HG03457 (cell line): ENCODE measurements around the gene CPE.

Experiments
- ATAC-seq: cut with Tn5 transposase; IDR thresholded peaks from one replicate; pipeline ENCODE4 v1.9.1; 2021; ENCODE audit warnings: moderate number of reproducible peaks; ENCODE audit not compliant: unreplicated experiment

CPE gene

DNA sequence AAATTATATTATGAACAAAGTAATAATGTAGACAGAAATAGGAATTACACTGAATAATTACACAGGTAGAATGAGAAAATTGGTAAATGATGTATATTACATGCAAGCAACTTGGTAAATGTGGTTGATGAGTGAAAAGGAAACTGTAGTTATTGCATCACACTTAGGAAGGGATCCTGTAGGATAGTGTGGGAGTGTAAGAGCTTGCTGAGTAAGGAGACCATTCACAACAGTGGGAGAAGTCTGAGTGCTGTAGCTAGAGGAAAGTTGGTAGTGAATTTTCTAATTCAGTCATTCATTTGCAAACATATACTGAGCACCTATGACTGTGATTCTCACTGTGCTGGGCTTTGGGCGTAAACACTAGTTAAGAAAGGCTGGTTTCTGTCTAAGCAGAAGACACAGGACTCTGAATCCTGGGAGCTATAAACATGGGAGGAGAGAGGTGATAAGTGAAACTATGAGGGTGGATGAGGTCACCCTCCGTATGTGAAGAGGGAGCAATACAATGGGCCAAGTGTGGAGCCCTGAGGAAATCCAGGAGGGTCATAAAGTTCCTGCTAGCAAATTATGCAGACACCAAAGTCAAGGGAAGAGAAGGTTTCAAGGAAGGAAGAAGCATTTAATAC is 14.2 kb upstream of the CPE start:
- no peak for ATAC-seq

DNA sequence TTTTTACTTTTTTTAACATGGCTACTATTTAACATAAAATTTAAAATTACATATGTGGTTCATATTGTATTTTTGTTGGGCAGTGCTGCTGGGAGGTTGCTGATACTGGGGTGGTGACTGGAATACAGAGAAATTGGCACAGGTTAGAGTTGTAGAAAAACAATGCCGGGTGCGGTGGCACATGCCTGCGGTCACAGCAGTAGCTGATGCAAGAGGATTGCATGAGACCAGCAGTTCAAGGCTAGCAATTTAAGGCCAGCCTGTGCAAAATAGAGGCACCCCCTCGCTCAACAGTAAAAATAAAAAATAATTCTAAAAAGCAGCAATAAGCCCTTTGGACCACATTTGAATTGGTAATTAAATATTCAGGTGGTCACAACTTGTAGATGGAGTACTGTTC is 11.8 kb upstream of the CPE start:
- no peak for ATAC-seq

DNA sequence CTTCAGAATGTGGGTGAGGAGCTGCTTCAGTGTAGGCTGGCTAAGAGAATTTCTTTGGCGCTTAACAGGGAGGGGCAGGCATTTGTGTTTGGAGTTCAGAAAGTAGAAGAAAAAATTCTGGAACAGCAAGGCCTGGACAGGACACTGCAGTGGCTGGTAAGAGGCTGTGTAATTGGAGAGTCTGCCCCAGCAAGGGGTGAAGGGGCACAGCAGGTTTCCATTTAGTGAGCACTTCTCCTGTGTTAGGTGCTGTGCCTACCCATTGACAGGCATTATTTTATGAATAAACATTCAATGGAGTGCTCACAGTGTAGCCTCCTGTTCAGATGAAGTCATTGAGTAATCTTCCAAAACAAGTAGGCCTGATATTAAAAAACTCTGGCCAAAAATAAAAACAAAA is 10.7 kb upstream of the CPE start:
- ATAC-seq: no peak

DNA sequence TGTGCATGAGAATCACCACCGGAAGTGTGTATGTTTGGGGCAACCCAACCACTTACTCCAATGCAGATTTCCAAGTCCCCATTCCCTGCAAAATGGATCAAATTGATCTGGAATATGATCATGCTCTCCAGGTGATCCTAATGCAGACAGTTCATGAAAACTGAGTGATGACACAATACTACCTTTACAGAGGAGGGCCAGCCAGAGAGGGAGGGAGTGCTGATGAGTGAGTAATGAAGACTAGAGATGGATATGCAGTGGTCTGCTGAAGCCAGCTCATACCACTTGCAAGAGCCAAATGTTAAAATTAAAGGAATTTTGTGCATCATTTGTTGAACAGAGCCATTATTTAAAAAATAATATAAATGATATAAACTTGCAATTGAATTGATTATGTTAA is 10.2 kb upstream of the CPE start:
- ATAC-seq: no peak

DNA sequence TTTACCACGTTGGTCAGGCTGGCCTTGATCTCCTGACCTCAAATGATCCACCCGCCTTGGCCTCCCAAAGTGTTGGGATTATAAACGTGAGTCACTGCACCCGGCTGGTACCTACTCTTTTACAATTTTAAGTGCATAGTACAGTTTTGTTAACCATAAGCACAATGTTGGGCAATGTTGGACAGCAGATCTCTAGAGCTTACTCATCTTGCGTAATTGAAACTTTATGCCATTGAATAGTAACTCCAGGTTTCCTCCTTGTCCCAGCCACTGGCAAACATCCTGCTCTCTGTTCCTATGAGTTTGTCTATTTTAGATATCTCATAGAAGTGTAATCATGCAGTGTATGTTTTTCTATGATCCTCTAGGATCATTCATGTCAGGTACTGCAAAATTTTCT is 9.3 kb upstream of the CPE start:
- ATAC-seq: no peak

DNA sequence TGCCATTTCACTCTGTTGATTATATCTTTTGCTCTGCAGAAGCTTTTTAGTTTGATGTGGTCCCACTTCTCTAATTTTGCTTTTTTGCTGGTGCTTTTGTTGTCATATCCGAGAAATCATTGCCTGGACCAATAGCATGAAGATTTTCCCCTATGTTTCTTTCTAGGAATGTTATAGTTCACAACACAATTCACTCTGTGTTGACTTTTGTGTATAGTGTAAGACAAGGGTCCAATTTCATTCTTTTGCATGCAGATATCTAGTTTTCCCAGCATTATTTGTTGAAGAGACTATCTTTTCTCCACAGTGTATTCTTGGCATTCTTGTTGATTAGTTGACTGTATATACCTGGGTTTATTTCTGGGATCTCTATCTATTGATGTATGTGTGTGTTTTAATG is 8.3 kb upstream of the CPE start:
- ATAC-seq: no peak

DNA sequence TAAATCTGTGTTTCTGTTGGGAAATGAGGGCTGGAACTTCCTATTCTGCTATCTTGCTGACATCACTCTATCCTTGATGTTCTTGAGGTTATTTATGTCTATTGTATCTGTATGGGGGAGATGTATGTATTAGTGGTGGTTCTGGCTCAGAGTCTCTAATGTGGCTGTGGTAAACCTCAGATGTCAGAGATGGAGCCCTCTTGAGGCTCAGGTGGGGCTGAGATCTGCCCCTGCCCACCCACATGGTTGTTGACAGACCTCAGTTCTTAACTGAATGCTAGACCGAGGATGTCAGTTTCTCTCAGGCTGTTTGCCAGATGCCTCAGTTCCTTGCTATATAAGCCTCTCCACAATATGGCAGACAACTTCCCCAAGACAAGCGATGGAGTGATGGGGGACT is 3.3 kb upstream of the CPE start:
- ATAC-seq: no peak

DNA sequence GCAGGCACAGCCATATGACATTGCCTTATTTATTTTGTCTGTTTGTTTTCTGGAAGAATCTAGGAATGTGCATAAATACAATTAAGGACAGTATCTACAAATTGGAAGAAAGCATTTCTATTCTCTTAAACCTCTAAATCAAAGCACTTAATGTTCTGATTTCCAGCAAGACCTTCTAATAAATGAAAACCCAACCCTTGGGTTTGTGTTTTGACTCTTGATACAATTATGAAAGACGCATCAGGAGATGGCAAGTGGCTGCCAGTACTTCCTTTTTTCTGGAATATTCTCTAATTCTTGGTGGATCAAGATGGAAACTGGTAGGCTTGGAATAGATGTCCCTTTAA is 437 bp upstream of the CPE start:
- ATAC-seq: no peak

DNA sequence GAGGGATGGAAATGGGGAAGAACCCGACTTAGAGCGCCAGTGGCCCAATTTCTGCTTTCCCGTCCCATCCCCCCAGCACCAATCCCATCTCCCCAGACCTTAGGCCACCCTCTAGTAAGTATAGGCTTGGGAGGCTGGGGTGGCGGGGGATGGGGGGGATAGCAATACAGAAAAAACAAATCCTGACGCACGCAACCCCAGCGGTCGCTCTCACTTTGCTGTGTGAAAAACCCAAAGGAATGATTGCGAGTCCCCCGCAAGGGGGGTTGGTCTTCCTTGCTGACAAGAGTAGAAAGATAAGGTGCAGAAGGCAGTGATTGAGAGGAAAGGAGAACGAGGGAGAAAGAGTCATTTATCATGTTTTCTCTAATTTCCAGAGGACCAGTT is 863 bp downstream of the CPE start:
- ATAC-seq: no peak

DNA sequence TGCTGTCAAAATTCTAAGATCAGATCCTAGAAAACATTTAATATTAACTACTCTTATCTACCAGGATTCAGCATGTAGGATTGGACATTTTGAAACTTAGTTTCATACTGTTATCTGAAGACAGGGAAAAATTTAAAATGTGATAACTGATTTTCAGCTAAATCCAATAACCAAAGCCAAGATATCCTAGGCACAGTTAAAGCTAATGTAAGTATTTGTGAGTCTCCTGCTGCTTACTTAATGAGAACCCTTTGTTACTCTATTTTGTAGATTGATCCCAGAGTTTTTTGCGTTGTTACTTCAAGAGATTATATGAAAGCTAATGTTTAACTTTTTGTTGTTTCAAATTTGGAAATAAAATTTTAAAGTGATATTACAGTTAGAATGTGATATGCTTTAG is 2.0 kb downstream of the CPE start:
- no peak for ATAC-seq

DNA sequence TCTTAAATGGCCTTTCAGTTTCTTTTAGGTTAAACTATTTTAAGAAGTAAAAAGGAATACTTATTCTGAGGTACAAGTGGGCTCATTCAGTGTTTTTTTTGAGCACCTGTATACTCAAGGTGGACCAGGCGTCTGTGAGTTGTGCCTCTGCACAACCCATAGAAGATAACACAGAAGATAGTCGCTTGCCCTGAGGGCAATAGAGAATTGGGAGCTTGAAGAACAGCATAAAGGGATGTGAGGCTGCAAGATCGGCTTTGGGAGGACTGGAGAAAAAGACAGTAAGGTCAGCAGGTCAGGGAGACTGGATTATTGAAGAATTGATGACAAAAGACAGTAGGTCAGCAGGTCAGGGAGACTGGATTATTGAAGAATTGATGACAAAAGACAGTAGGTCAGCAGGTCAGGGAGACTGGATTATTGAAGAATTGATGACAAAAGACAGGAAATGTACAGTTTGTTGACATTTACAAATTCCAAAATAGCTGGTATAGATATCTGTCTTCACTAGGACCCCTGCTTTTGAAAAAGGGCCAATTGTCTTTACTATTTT is 3.1 kb downstream of the CPE start:
- ATAC-seq: no peak

DNA sequence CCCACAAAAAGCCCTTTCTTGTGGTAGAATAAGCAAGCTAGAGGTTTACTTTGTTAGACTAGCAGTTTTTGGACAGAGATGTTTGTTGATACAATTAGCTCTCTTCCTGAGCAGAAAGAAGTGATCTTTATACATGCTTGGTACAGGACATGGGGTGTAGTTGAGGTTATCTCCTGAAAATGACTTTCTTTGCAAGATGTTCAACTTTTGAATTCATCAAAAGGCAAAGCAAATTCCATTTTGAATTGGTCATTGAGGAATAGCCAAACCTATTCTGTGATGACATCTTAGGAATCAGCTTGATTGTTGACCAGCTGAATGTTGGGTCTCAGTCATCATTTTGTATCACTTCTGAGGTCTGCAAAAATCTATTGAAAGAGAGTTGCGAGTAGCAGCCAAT is 3.8 kb downstream of the CPE start:
- ATAC-seq: no peak

DNA sequence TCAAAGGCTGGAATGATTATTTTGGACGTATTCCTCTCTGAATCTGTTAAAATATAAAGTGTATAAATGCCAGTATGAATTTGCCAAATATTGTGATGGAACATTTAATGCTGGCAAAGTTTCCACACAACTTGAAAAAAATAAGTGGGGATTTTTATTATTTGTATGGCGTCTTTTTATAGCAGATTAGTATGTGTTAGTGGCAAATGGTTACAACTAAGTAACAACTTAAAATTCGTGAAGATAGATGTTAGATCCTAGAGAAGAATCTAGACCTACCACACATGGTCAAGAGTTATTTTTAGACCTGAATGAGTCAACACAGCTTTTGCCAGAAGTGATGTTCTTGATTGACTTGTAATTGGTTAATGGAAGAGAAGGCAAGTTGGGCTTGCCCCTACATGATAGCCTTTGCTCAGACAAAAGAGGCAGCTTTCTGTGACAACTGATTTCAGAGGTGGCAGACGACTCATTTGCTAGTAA is 4.8 kb downstream of the CPE start:
- no peak for ATAC-seq

DNA sequence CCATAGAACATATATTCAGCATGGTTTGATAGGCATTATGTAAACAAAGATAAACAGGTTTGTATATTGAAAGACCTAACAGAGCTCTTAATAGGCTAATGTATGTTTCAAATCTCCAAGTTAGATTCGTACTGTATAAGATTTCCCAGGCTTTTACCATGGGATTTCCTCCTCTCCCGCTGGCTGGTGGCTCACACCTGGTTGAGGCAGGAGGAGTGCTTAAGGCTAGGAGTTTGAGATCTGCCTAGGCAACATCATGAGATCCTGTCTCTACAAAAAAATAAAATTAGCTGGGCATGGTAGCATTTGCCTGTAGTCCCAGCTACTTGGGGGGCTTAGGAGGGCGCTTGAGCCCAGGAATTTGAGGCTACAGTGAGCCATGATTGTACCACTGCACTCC is 5.4 kb downstream of the CPE start:
- no peak for ATAC-seq

DNA sequence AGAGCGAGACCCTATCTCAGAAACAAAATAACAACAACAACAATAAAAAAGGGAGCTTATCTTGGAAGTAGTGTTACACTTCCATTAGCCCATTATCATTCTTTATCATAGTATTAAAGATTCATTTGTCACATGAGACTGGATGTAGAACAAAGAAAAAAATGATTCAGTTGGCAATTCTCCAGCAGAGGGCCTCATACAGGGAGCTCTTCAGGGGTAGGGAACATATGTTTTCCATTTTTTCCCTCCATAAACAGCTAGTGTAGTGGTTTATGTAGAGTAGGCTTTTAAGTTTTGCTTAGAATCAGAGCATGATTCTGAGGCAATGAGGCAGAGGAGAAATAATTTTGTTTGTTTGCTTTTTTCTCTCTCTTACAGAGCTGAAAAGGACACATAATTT is 5.8 kb downstream of the CPE start:
- no peak for ATAC-seq

DNA sequence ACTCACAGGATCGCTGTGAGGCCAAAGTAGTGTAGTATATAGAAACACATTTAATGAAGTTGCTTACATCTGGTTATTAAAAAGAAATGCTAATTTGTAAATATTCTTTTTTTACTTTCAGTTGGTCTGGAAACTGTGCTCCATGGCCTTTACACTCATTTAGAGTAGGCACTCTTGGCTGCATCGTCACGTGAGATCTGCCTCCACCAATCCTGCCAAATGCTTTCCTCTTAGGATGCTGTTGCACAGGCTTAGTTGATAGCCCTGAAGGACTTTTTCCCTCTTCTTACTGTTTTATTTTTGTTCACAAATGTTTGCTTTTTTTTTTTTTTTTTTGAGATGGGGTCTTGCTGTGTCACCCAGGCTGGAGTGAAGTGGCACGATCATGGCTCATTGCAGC is 6.3 kb downstream of the CPE start:
- ATAC-seq: no peak

DNA sequence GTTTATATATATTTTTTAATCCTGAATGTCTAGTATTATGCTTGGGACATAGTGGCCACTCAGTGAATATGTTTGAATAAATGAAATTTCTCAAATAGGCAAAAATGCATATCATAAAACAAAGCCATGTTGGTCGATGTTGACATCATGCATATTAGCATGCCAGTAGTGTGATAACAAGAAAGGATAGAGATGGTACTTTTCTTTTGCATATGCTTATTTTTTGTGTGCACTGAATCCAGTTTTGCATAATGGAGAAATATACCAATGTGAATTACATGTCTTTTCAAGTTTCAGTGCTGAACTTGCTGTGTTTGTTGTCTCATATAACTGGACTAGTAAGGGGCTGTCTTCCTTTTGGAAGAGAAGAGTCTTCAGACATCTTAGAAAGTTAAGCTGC is 7.5 kb downstream of the CPE start:
- no peak for ATAC-seq

DNA sequence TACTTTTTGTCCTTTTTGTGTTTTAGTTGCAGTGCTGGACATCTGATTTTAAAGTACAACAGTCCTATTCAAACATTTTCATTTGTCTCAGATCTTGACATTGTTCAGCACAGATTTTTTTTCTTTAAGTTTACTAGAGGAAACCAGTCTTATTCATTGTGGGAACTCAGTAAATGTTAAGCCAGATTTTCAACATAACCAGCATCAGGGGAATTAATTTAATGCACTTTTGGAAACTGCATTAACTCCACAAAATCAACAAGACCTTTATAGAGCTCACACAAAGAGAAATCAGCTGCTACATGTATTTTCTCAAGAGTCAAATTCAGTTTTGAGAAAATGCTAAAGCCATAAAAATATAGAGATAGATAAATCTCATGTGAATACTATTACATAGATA is 9.9 kb downstream of the CPE start:
- ATAC-seq: no peak

DNA sequence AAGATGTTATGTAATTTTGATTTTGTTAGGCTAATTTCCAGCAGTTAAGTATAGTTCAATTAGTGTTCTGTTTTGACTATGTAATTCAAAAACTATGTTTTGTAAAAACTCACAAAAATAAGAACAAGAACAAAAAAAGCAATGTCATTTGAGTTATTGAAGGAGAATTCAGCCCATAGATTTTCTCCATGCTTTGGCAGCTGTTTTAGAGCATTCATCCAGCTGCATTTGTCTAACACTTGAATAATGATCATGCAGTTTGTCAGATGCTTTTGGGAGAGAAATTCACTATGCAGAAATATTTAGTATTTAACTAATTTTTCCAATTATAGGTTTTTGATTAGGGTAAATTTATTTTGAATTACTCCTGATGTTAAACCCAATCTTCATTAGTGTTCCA is 14.2 kb downstream of the CPE start:
- ATAC-seq: no peak

DNA sequence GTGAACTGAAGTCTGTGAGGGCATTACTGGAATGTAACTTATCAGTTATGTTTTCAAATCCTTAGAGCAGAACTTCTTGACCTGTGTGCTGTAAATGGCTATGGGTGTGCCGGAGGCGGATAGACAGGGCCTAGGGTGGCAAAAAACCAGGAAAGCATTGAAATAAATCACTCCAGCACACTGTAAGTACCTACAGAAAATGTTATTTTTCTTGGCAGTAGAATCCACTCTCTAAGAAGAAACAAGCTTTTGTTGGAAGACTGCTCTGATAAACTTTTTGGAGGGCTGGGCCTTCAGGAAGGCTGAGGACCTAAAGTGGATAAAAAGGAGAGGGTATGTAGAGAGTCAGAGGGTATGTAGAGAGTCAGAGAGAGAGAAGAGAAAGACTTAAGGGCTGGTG is 14.9 kb downstream of the CPE start:
- ATAC-seq: no peak

DNA sequence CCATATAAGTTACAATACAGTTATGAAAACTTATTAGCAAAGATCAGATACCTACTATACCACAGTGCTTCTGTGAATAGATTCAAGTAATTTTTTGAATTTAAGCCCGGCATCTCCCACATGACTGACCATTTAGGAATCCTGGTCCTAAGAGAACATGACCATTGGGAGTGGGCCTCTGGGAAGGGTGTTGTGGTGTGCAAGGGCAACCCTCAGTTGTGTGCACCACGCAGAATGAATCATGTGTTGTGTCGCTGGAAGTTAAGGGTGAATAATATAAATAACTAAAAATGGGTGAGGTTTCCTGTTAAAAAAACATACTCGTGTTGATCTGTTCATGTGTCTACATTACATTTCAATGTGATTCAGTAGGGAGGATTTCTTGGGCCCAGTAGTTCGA is 15.5 kb downstream of the CPE start:
- no peak for ATAC-seq

DNA sequence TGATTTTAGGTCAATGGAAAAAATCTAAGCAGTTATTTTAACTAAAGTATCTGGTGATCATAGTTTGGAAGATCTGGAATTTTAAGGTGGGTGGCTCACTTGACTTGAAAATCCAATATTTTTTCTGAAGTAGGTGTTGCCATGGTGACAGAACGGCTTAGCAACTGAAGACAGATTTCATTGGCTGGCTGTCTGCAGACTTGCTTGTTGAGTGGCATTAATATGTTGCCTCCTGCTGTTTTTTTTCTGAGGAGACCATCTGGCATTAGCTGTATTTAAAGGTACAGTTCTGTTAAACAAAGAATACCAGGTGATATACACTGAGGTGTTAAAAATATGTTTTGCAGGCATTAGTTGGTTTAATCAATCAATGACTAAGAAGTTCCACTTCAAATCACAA is 19.8 kb downstream of the CPE start:
- no peak for ATAC-seq

DNA sequence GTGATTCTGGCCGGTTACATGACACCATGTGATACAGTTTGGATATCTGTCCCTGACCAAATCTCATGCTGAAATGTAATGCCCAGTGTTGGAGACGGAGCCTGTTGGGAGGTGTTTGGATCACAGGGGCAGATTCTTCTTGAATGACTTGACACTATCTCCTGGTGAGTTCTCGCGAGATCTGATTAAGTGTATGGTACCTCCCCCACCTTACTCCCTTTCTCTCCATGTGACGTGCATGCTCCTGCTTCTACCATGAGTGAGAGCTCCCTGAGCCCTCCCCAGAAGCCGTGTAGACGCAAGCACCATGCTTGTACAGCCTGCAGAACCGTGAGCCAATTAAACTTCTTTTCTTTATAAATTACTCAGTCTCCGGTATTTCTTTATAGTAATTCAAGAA is 23.6 kb downstream of the CPE start:
- ATAC-seq: no peak

DNA sequence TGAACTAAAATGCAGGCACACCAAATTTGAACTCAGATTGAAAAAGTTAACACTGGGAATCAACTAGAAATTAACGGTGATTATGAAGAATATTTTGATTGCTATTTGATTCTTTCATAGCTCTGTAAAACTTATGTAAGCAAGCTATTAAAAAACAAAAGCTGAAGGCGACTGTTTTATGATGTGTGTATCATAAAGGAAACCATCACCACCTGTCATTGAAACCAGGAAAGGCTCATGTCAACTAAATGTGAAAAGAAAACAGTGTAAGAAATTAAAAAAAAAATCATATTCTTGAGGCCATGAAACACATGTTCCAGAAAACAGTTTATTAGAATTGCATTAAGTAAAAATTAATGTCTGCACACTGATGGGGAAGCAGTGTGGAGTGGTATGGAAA is 24.2 kb downstream of the CPE start:
- no peak for ATAC-seq
